Left ventricle myocardium inferior (tissue), 1 donor: Measurements from ENCODE around the gene CCDC12. TPM values are rescaled to one million over a fixed set of nuclear protein-coding genes. Genes with fewer than 3 reads are reported as not detected.

ENCODE experiments used
- DNase-seq: peaks from one replicate; pipeline ENCODE4 v3.0.0-alpha.2; 2020
- H3K27ac ChIP-seq: fragments of 200-600 bp; replicated peaks from 2 replicates; pipeline ENCODE4 v1.8.0; 2021
- H3K27me3 ChIP-seq: fragments of 200-600 bp; 2 replicates; pipeline ENCODE4 v1.8.0; 2021; ENCODE audit warnings: low read depth
- H3K36me3 ChIP-seq: fragments of 200-600 bp; 2 replicates; pipeline ENCODE4 v1.8.0; 2021
- H3K4me1 ChIP-seq: fragments of 200-600 bp; 2 replicates; pipeline ENCODE4 v1.8.0; 2021
- H3K4me3 ChIP-seq: fragments of 200-600 bp; 2 replicates; pipeline ENCODE4 v1.8.0; 2021; ENCODE audit warnings: mild to moderate bottlenecking, moderate library complexity
- H3K9me3 ChIP-seq: fragments of 200-600 bp; replicated peaks from 2 replicates; pipeline ENCODE4 v1.8.0; 2021
- CTCF ChIP-seq: fragments of 200-600 bp; IDR thresholded peaks from 2 replicates; pipeline ENCODE4 v1.8.0; 2021; ENCODE audit warnings: antibody characterized with exemption, mild to moderate bottlenecking, borderline replicate concordance
- intact Hi-C: fragments of 100-400 bp; cut with micrococcal nuclease; formaldehyde crosslinking; loops from one replicate; pipeline ENCODE4 v1.11.0; 2022
- total RNA-seq: library from RNA; stranded (reverse); fragmentation: NEBNext Ultra II Directional; extraction: Animal tissue kit (Norgen Biotek cat#: 25700); gene quantifications from one replicate; pipeline ENCODE4 v1.2.1, GENCODE V29; 2021
- donor health status: DM: no; HTN: yes; CAD: no; lungs with severe emphysema.

CCDC12 gene
- total RNA-seq, 1 donor from 2014 or later: 31.0 TPM

- Histone ChIP-seq H3K27me3 (no peaks in the 10 kb centered on the region), H3K9me3 (no peaks in the 10 kb centered on the region), H3K4me3 (no peak overlapping the region), H3K4me1 (peaks cover 31% of the 10 kb centered on the region), H3K27ac (no peak overlapping the region), H3K36me3 (no peaks in the 10 kb centered on the region)
- peak; percentile 30 for TF ChIP-seq CTCF
- DNase-seq: no peak
- intact Hi-C loops: loop anchor here (5.0 kb wide), 1 partner anchor 201 kb away; no protein-coding TSS in a partner anchor
These were observed 68.1 kb downstream of the CCDC12 start for GRCh38 chr3:46908294-46908985.

- H3K4me3 ChIP-seq: no peak overlapping the region
- H3K4me1 ChIP-seq: peaks cover 25% of the 10 kb centered on the region
- no peaks in the 10 kb centered on the region for H3K9me3 ChIP-seq
- intact Hi-C loops: loop anchor here (5.0 kb wide), 1 partner anchor 201 kb away; no protein-coding TSS in a partner anchor
- TF ChIP-seq CTCF: no peak
- H3K27me3 ChIP-seq: no peaks in the 10 kb centered on the region
- DNase-seq: no peak
- H3K27ac ChIP-seq: no peak overlapping the region
- H3K36me3 ChIP-seq: no peaks in the 10 kb centered on the region
These were observed 68.6 kb downstream of the CCDC12 start for GRCh38 chr3:46907960-46908293.

- Histone ChIP-seq H3K27me3 (no peaks in the 10 kb centered on the region), H3K36me3 (no peaks in the 10 kb centered on the region), H3K9me3 (no peaks in the 10 kb centered on the region), H3K4me1 (peaks cover 22% of the 10 kb centered on the region), H3K4me3 (no peak overlapping the region), H3K27ac (no peak overlapping the region)
- TF ChIP-seq CTCF: no peak
- DNase-seq: no peak
- intact Hi-C loops: loop anchor here (5.0 kb wide), 1 partner anchor 200 kb away; no protein-coding TSS in a partner anchor
These were observed 69.3 kb downstream of the CCDC12 start for GRCh38 chr3:46907271-46907670.

GRCh38 chr3:46906471-46907058, 70.0 kb downstream of the CCDC12 start:
- peaks cover 22% of the 10 kb centered on the region for H3K4me1 ChIP-seq
- intact Hi-C loops: loop anchor here (5.0 kb wide), 1 partner anchor 199 kb away; no protein-coding TSS in a partner anchor
- H3K36me3 ChIP-seq: no peaks in the 10 kb centered on the region
- no peak overlapping the region for H3K27ac ChIP-seq
- DNase-seq: no peak
- no peak for TF ChIP-seq CTCF
- H3K9me3 ChIP-seq: no peaks in the 10 kb centered on the region
- H3K4me3 ChIP-seq: no peak overlapping the region
- no peaks in the 10 kb centered on the region for H3K27me3 ChIP-seq

GRCh38 chr3:46905661-46906451, 70.7 kb downstream of the CCDC12 start:
- no peak for DNase-seq
- intact Hi-C loops: loop anchor here (5.0 kb wide), 1 partner anchor 199 kb away; no protein-coding TSS in a partner anchor
- no peak for TF ChIP-seq CTCF
- Histone ChIP-seq H3K4me1 (peaks cover 22% of the 10 kb centered on the region), H3K4me3 (no peak overlapping the region), H3K9me3 (no peaks in the 10 kb centered on the region), H3K27ac (no peak overlapping the region), H3K36me3 (no peaks in the 10 kb centered on the region), H3K27me3 (no peaks in the 10 kb centered on the region)
